ENCODE data around the gene SLC6A8. TPM values are rescaled to one million over a fixed set of nuclear protein-coding genes. Genes with fewer than 3 reads are reported as not detected.

The SLC6A8 gene
- total RNA-seq, 1 donor from 2014 or later: 74.1 TPM

DNA sequence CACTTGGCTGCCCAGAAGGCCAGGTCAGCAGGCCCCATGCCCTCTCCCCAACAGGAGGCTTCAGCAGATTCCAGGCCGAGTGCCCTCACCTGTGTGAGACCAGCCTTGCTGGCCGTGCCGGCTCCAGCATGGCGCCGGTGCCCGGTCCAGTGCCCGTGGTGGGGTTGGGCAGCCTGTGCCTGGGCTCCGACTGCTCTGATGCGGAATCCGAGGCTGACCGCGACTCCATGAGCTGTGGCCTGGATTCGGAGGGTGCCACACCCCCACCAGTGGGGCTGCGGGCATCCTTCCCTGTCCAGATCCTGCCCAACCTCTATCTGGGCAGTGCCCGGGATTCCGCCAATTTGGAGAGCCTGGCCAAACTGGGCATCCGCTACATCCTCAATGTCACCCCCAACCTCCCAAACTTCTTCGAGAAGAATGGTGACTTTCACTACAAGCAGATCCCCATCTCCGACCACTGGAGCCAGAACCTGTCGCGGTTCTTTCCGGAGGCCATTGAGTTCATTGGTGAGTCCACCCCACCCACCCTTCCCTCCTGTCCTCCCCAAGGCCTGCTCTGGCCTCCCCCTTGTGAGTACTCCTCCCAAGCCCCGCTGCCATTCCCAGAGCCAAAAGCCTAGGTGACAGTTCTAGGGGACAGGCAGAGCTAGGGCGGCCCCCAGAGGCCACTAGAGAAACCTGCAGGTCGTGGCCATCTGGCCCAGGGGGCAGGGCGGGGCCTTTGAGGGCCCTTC is 38.4 kb upstream of the SLC6A8 start:
- no peak for DNase-seq (ENCODE audit: extremely low spot score, unreplicated experiment)
- Mint-ChIP-seq H3K4me1 (ENCODE audit: unreplicated experiment) (no peaks in the 10 kb centered on the region), H3K27ac (ENCODE audit: unreplicated experiment) (no peak overlapping the region), H3K27me3 (ENCODE audit: unreplicated experiment) (peaks cover 20% of the 10 kb centered on the region), H3K9me3 (ENCODE audit: unreplicated experiment) (peaks cover 8% of the 10 kb centered on the region), H3K36me3 (ENCODE audit: unreplicated experiment) (no peaks in the 10 kb centered on the region), H3K4me3 (ENCODE audit: unreplicated experiment) (no peak overlapping the region)
- TF ChIP-seq, protein P1, sequence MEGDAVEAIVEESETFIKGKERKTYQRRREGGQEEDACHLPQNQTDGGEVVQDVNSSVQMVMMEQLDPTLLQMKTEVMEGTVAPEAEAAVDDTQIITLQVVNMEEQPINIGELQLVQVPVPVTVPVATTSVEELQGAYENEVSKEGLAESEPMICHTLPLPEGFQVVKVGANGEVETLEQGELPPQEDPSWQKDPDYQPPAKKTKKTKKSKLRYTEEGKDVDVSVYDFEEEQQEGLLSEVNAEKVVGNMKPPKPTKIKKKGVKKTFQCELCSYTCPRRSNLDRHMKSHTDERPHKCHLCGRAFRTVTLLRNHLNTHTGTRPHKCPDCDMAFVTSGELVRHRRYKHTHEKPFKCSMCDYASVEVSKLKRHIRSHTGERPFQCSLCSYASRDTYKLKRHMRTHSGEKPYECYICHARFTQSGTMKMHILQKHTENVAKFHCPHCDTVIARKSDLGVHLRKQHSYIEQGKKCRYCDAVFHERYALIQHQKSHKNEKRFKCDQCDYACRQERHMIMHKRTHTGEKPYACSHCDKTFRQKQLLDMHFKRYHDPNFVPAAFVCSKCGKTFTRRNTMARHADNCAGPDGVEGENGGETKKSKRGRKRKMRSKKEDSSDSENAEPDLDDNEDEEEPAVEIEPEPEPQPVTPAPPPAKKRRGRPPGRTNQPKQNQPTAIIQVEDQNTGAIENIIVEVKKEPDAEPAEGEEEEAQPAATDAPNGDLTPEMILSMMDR (IDR thresholded peaks at IDR 0.05): no peak

DNA sequence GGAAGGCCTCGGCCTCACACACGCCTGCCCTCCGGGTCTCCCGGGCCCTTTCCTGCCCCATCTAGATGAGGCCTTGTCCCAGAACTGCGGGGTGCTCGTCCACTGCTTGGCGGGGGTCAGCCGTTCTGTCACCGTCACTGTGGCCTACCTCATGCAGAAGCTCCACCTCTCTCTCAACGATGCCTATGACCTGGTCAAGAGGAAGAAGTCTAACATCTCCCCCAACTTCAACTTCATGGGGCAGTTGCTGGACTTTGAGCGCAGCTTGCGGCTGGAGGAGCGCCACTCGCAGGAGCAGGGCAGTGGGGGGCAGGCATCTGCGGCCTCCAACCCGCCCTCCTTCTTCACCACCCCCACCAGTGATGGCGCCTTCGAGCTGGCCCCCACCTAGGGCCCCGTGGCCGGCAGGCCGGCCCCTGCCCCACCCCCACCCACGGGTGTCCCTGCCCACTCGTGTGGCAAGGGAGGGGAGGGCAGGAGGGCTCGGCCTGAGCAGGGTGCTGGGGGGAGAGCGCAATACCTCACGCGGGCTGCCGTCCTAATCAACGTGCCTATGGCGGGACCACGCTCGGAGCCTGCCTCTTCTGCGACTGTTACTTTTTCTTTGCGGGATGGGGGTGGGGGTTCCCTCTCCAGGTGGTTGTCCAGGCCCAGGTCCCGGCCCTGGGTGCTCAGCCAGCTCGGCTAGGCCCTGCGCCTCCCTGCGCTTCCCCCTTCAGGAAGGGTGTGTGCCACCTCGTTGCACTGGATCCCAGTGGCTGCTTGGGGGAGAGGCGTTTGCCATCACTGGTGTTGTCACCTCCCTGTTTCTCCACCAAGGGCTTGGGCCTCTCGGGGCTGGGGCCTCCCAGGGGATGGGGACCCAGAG is 37.6 kb upstream of the SLC6A8 start:
- no peak for DNase-seq (ENCODE audit: extremely low spot score, unreplicated experiment)
- H3K27ac Mint-ChIP-seq (ENCODE audit: unreplicated experiment): no peak overlapping the region
- TF ChIP-seq, protein P1 (IDR thresholded peaks at IDR 0.05): no peak
- no peaks in the 10 kb centered on the region for H3K36me3 Mint-ChIP-seq (ENCODE audit: unreplicated experiment)
- no peaks in the 10 kb centered on the region for H3K4me1 Mint-ChIP-seq (ENCODE audit: unreplicated experiment)
- H3K4me3 Mint-ChIP-seq (ENCODE audit: unreplicated experiment): no peak overlapping the region
- peaks cover 12% of the 10 kb centered on the region for H3K9me3 Mint-ChIP-seq (ENCODE audit: unreplicated experiment)
- peaks cover 14% of the 10 kb centered on the region for H3K27me3 Mint-ChIP-seq (ENCODE audit: unreplicated experiment)

DNA sequence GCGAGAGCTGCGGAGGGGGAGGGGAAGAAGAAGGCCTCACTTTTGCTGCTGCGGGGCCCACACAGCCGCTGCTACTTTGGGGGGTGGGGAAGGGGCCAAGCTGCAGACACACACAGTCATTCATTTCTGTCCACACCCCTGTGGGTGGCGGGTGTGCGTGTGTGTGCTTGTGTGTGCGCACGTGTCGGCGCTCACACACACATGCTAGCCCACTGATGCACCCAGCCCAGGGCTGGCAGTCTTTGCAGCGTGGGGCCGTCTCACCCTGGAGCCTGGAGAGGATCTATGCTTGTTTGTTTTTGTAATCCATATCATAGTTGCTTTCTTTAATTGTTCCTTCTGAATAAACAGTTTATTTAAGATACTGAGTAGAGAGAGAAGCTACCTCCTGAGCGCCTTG is 36.8 kb upstream of the SLC6A8 start:
- no peak for DNase-seq (ENCODE audit: extremely low spot score, unreplicated experiment)
- TF ChIP-seq, protein P1 (IDR thresholded peaks at IDR 0.05): no peak
- Mint-ChIP-seq H3K4me3 (ENCODE audit: unreplicated experiment) (no peak overlapping the region), H3K36me3 (ENCODE audit: unreplicated experiment) (no peaks in the 10 kb centered on the region), H3K27ac (ENCODE audit: unreplicated experiment) (no peak overlapping the region), H3K27me3 (ENCODE audit: unreplicated experiment) (peaks cover 9% of the 10 kb centered on the region), H3K9me3 (ENCODE audit: unreplicated experiment) (peaks cover 12% of the 10 kb centered on the region), H3K4me1 (ENCODE audit: unreplicated experiment) (no peaks in the 10 kb centered on the region)

DNA sequence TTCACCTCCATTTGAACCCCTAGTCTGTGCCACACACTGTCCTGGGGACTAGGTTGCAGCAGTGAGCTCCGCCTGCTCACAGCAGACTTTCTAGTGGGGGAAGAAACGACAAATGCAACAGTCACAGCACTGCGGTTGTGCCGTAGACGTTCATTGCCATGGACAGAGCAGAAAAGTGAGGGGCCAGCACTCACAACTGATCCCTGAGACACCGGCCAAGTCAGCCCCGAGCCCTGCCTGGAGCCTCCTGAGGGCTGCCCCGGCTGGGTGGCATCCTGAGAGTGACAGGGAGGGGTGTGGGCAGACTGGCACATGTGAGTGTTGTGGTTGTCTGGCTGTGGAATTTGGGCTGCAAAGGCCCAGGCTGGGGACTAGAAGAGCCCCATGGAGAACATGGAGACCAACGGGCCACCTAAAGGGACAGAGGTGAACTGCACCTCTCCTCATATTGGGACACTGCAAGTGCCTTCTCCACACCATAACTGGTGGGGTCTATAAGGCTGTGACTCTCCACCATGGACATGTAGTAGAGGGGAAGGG is 36.1 kb upstream of the SLC6A8 start:
- Mint-ChIP-seq H3K36me3 (ENCODE audit: unreplicated experiment) (no peaks in the 10 kb centered on the region), H3K9me3 (ENCODE audit: unreplicated experiment) (peaks cover 12% of the 10 kb centered on the region), H3K4me3 (ENCODE audit: unreplicated experiment) (no peak overlapping the region), H3K27ac (ENCODE audit: unreplicated experiment) (no peak overlapping the region), H3K27me3 (ENCODE audit: unreplicated experiment) (peaks cover 5% of the 10 kb centered on the region), H3K4me1 (ENCODE audit: unreplicated experiment) (no peaks in the 10 kb centered on the region)
- DNase-seq (ENCODE audit: extremely low spot score, unreplicated experiment): no peak
- TF ChIP-seq, protein P1 (IDR thresholded peaks at IDR 0.05): peak; percentile 25

DNA sequence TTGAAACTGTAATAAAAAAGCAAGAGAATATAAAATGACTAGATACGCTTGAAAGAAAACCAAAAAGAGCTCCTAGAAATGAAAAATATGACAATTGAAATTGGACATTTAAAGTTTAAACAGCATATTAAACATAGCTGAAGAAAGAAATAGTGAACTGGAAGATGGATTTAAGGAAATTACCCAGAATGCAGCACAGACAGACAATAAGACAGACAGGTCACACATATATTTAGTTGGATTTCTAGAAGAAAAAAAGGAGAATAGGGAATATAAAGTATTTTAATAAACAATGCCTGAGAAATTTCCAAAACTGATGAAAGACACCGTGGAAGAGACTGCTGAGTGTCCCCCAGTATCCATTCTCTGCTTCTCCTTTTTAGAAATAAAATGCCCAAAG is 34.2 kb upstream of the SLC6A8 start:
- peaks cover 14% of the 10 kb centered on the region for H3K9me3 Mint-ChIP-seq (ENCODE audit: unreplicated experiment)
- no peak overlapping the region for H3K27ac Mint-ChIP-seq (ENCODE audit: unreplicated experiment)
- H3K4me3 Mint-ChIP-seq (ENCODE audit: unreplicated experiment): no peak overlapping the region
- no peak for DNase-seq (ENCODE audit: extremely low spot score, unreplicated experiment)
- TF ChIP-seq, protein P1 (IDR thresholded peaks at IDR 0.05): no peak
- H3K4me1 Mint-ChIP-seq (ENCODE audit: unreplicated experiment): no peaks in the 10 kb centered on the region
- peaks cover 2% of the 10 kb centered on the region for H3K27me3 Mint-ChIP-seq (ENCODE audit: unreplicated experiment)
- H3K36me3 Mint-ChIP-seq (ENCODE audit: unreplicated experiment): no peaks in the 10 kb centered on the region

Measured in osteocyte (in vitro differentiated cells).